Sciatic nerve (tissue), 2 donors: ENCODE measurements around the gene ZFP92. TPM values are rescaled to one million over a fixed set of nuclear protein-coding genes. Genes with fewer than 3 reads are reported as not detected.

ENCODE experiments used
- ATAC-seq: fragments of 200-7000 bp; cut with Tn5 transposase; one replicate; pipeline ENCODE4 v1.9.1; 2020; ENCODE audit warnings: mild to moderate bottlenecking, moderate library complexity
- DNase-seq: peaks from one replicate; pipeline ENCODE4 v3.0.0-alpha.2; 2020; ENCODE audit warnings: low spot score
- intact Hi-C: fragments of 100-400 bp; cut with DNase I; formaldehyde crosslinking; loops from one replicate; pipeline ENCODE4 v1.14.2; 2022
- total RNA-seq: library from RNA; stranded (reverse); fragmentation: NEBNext Ultra II Directional; extraction: Animal tissue kit (Norgen Biotek cat#: 25700); gene quantifications from one replicate; pipeline ENCODE4 v1.2.1, GENCODE V29; 2021
- donor health status: DM: no; HTN: no; CAD: no.
- donor health status: DM: no; HTN: no; CAD: no.

The ZFP92 gene, protein sequence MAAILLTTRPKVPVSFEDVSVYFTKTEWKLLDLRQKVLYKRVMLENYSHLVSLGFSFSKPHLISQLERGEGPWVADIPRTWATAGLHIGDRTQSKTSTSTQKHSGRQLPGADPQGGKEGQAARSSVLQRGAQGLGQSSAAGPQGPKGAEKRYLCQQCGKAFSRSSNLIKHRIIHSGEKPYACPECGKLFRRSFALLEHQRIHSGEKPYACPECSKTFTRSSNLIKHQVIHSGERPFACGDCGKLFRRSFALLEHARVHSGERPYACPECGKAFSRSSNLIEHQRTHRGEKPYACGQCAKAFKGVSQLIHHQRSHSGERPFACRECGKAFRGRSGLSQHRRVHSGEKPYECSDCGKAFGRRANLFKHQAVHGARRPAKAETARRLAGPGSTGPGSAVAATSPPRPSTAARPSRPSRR
- total RNA-seq: 0.85 TPM

DNA sequence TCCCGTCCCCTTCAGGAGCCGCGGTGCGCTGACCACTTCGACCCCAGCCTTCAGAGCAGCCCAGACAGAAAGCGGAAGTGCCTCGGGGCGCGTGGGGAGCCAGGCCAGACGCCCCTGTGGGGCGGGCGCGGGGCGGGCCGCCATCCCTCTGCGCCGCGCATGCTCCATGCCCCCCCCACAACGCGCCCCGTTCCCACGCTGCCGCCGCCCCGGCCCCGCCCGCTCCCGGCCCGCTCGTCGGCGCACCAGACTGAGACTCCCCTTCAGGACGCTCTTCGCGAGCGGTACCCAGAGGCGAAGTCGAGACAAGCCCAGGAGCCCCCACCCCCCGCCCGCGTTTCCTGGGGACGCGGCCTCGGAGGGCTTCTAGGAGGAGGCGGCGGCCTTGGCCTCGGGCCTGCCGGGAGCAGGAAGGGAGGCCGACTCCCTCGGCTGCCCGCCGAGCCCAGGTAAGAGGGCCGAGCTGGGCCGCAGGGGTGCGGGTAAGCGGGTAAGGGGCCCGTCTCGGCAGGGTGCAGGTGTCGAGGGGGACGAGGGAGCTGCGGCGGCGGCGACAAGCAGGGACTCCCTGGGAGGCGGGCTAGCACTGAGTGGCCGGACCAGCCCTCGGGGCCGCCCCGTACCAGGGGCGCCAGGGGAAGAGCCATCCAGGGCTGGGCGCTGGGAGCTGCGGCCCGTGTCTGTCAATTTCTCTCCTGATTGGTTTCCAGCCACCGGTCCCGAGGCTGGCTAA, at the start of gene ZFP92:
Gene ZFP92, plus strand, starts transcription at position 218 of the 733 bp plus-strand sequence. CDS start 6,851 bp downstream, outside the sequence.
- DNase-seq: no peak
- intact Hi-C loops: no loop called here
- peak; percentile 57 for ATAC-seq

GRCh38 chrX:153361781-153362397, 49.4 kb upstream of the ZFP92 start:
- intact Hi-C loops: no loop called here
- ATAC-seq: no peak
- no peak for DNase-seq

- no peak for DNase-seq
- intact Hi-C loops: no loop called here
- ATAC-seq: no peak
Measured at GRCh38 chrX:153365670-153366069, 45.6 kb upstream of the ZFP92 start.

- intact Hi-C loops: no loop called here
- no peak for ATAC-seq
- DNase-seq: no peak
Measured at GRCh38 chrX:153366119-153366518, 45.2 kb upstream of the ZFP92 start.

- intact Hi-C loops: no loop called here
- ATAC-seq: no peak
Measured at GRCh38 chrX:153366878-153367538, 44.3 kb upstream of the ZFP92 start.

DNA sequence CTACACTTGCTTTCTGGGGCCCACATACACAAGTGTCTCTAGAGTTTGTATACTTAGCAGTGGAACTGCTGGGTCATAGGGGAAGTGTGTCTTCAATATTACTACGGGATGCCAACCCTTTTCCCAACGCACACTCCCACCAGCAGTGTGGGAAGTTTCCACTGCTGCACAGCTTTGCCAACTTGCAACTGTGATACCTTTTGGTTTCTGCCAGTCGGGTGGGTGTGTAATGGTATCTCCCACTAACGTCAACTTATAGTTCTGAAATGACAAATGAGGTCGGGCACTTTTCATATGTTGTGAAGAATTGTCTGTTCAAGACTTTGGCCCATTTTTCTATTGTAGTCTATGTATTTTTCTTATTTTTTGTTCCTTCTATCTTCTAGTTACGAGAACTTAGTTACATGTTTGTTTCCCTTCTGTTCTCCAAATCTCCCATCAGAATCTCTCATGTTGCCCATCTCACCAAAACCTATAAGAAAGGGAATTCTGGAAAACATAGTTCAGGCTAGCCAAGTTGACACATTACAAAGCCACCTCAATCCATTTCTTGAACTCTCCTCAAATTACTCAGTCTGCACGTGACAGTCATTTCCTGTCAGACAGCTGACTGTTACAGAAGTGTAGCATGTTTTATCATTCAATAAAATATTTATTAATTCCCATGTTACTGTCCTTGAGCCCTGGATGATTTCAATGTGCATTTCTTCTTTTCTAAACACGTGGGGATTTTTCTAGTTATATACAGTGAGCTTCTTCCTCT, 40.8 kb upstream of the ZFP92 start:
- no peak for ATAC-seq
- DNase-seq: no peak
- intact Hi-C loops: no loop called here

More at GRCh38 chrX:153366878-153367538, 44.3 kb upstream of the ZFP92 start:
- no peak for DNase-seq

- no peak for DNase-seq
- intact Hi-C loops: no loop called here
- no peak for ATAC-seq
Measured at GRCh38 chrX:153371256-153371655, 40.0 kb upstream of the ZFP92 start.

DNA sequence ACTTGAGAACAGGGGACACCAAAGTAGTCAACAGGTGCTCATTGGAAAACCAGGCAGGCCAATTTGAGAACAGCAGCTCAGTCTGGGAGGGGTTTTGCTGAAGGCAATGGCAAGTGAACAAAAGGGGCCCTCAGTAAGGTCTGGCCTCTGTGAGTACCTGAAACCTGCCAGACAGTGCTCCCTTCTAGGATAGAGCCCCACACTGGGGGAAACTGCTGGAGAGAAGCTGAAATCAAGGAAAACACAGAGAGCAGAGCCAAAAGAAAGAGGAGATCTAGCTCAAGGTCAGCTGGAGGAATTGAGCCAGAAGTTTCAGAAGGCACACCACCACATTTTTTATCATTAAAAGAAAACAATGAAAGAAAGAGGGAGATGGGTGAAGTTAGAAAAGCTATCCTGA, 38.3 kb upstream of the ZFP92 start:
- ATAC-seq (no peak), DNase-seq (no peak)
- intact Hi-C loops: no loop called here

DNA sequence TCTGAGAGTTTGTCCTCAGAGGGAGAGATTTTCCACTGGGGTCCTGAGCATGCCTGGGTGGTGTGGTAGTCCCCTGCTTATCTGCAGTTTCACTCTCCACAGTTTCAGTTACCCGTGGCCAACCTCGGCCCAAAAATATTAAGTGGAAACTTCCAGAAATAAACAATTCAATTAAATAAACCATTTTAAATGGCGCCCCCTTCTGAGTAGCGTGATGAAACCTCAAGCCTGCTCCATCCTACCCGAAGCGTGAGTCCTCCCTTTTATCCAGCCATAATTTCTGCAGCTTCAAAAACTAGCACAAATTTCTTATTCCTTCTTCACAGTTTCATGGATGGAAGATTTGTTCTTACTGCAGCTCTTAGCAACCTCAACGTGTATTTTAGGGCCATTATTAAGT, 36.8 kb upstream of the ZFP92 start:
- DNase-seq: no peak
- no peak for ATAC-seq
- intact Hi-C loops: no loop called here

DNA sequence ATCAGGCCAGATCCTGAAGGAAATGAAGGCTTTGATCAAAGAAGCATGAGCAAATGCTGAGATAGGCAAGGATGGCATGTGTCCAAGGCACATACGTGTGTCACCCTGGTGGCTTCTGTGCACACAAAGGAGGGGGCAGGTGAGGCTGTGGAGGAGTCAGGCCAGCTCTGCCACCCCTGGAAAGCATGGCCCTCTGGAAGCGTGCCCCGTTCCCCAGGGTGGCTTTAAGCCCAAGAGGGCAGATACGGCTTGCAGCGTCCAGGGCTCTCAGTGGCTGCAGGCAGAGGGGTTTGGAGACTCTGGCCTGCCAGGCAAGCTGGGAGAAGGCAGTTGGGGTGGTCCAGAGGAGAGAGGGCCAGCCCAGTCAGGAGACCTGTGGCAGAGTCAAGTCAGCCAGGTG, 35.7 kb upstream of the ZFP92 start:
- no peak for ATAC-seq
- DNase-seq: no peak
- intact Hi-C loops: no loop called here

GRCh38 chrX:153377727-153378126, 33.5 kb upstream of the ZFP92 start:
- ATAC-seq (no peak), DNase-seq (no peak)
- intact Hi-C loops: no loop called here

GRCh38 chrX:153378607-153379006, 32.7 kb upstream of the ZFP92 start:
- ATAC-seq (no peak), DNase-seq (no peak)
- intact Hi-C loops: no loop called here

GRCh38 chrX:153379508-153379907, 31.8 kb upstream of the ZFP92 start:
- intact Hi-C loops: no loop called here
- DNase-seq: no peak
- no peak for ATAC-seq

- ATAC-seq: no peak
- intact Hi-C loops: no loop called here
- DNase-seq: no peak
Measured at GRCh38 chrX:153379971-153380581, 31.2 kb upstream of the ZFP92 start.

DNA sequence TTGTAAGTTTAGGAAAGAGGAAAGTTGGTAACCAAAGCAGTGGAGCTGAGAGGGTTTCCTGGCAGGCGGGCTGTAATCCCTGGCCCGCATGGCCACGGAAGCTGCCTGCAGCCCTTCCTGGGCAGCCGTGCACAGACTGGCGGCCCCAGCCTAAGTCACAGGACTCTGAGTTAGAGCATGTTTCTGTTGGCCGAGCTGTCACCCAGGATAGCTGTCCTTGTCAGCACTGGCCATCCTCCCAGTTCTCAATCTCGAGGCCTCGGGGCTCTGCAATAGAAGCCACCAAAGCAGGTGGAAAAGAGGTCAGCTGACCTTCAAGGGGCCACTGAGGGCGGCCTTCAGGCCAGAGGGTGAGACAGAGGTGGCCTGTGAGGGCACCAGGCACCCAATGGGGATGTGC, 30.6 kb upstream of the ZFP92 start:
- DNase-seq (no peak), ATAC-seq (peak; percentile 49)
- intact Hi-C loops: no loop called here

- intact Hi-C loops: no loop called here
- DNase-seq: no peak
- ATAC-seq: peak; percentile 71
Measured at GRCh38 chrX:153381684-153382532, 29.4 kb upstream of the ZFP92 start.
